ENCODE measurements around the gene TPST1. TPM values are rescaled to one million over a fixed set of nuclear protein-coding genes. Genes with fewer than 3 reads are reported as not detected.

The TPST1 gene
- total and polyA plus RNA-seq, 12 donors: 2.0 to 7.3 (median 4.7) TPM

GRCh38 chr7:66301249-66301648 is 96.1 kb downstream of the TPST1 start:
- no peaks in the 10 kb centered on the region for H3K36me3 ChIP-seq
- H3K27me3 ChIP-seq: no peaks in the 10 kb centered on the region
- WGBS, 2 donors: 89 to 96% methylated on average over 2 of the region's 2 CpGs
- ATAC-seq (no peak), DNase-seq (no peak)
- intact Hi-C loops (cut with DNase I): no loop called here
- no peak overlapping the region for H3K27ac ChIP-seq
- peaks cover 0 to 34% (median 0%) of the 10 kb centered on the region in 9 donors for H3K4me1 ChIP-seq
- H3K9me3 ChIP-seq: peaks cover 0 to 32% (median 12%) of the 10 kb centered on the region in 11 donors
- no peak overlapping the region for H3K4me3 ChIP-seq
- no peak for TF ChIP-seq CTCF (IDR thresholded peaks at IDR 0.05)

GRCh38 chr7:66301737-66302136 is 96.6 kb downstream of the TPST1 start:
- DNase-seq (no peak), ATAC-seq (no peak)
- Histone ChIP-seq H3K36me3 (no peaks in the 10 kb centered on the region), H3K9me3 (peaks cover 0 to 32% (median 12%) of the 10 kb centered on the region in 11 donors), H3K4me3 (no peak overlapping the region), H3K27me3 (no peaks in the 10 kb centered on the region), H3K4me1 (peaks cover 0 to 29% (median 0%) of the 10 kb centered on the region in 9 donors), H3K27ac (no peak overlapping the region)
- 90 to 93% methylated on average over 3 of the region's 3 CpGs for WGBS, 2 donors
- intact Hi-C loops (cut with DNase I): no loop called here
- TF ChIP-seq CTCF (IDR thresholded peaks at IDR 0.05): no peak

GRCh38 chr7:66303454-66304155 is 98.5 kb downstream of the TPST1 start:
- intact Hi-C loops (cut with DNase I): no loop called here

GRCh38 chr7:66304536-66304935 is 99.4 kb downstream of the TPST1 start:
- Histone ChIP-seq H3K27ac (peak overlapping the region in 1 of 10 donors; percentile 31), H3K4me3 (no peak overlapping the region), H3K27me3 (no peaks in the 10 kb centered on the region), H3K9me3 (peaks cover 0 to 6% (median 0%) of the 10 kb centered on the region in 11 donors), H3K4me1 (peaks cover 0 to 28% (median 0%) of the 10 kb centered on the region in 9 donors), H3K36me3 (no peaks in the 10 kb centered on the region)
- DNase-seq (no peak), ATAC-seq (peak in 1 of 8 donors; percentile 33)
- intact Hi-C loops (cut with DNase I): no loop called here
- 95 to 98% methylated on average over 4 of the region's 4 CpGs for WGBS, 2 donors
- no peak for TF ChIP-seq CTCF (IDR thresholded peaks at IDR 0.05)

More at GRCh38 chr7:66303454-66304155, 98.5 kb downstream of the TPST1 start:
- H3K4me1 ChIP-seq: peaks cover 0 to 28% (median 0%) of the 10 kb centered on the region in 9 donors
- TF ChIP-seq CTCF (IDR thresholded peaks at IDR 0.05): no peak
- WGBS, 2 donors: 94 to 95% methylated on average over 8 of the region's 8 CpGs
- no peaks in the 10 kb centered on the region for H3K27me3 ChIP-seq
- H3K4me3 ChIP-seq: no peak overlapping the region
- ATAC-seq: no peak
- no peak for DNase-seq
- no peaks in the 10 kb centered on the region for H3K36me3 ChIP-seq
- peaks cover 0 to 15% (median 5%) of the 10 kb centered on the region in 11 donors for H3K9me3 ChIP-seq
- no peak overlapping the region for H3K27ac ChIP-seq
